Posterior cingulate gyrus (tissue), 11 donors: Measurements from ENCODE around the gene UBE2O.

Experiments
- DNase-seq, 10 donors: peaks; one replicate each; pipeline versions ENCODE4 v3.0.0 to v3.0.0-alpha.2; 2020 to 2021; ENCODE audit warnings: mixed read lengths in 3 of 10
- intact Hi-C: fragments of 100-400 bp; cut with DNase I; formaldehyde crosslinking; loops from one replicate; pipeline ENCODE4 v1.15.1; 2023

UBE2O gene

GRCh38 chr17:76444518-76445311, 8.2 kb downstream of the UBE2O start:
- DNase-seq: peak in 2 of 10 donors; percentile 42 to 45
- intact Hi-C loops: no loop called here

GRCh38 chr17:76442341-76443338, 10.3 kb downstream of the UBE2O start:
- DNase-seq: peak in 1 of 10 donors; percentile 12
- intact Hi-C loops: no loop called here

- intact Hi-C loops: no loop called here
Measured at GRCh38 chr17:76441686-76442340, 11.1 kb downstream of the UBE2O start.

GRCh38 chr17:76440751-76441362, 12.1 kb downstream of the UBE2O start:
- intact Hi-C loops: no loop called here
- DNase-seq: peak in 1 of 10 donors; percentile 13

More at GRCh38 chr17:76441686-76442340, 11.1 kb downstream of the UBE2O start:
- peak in 1 of 10 donors; percentile 4 for DNase-seq

- DNase-seq: peak in 1 of 10 donors; percentile 9
- intact Hi-C loops: no loop called here
Measured at GRCh38 chr17:76439314-76439928, 13.5 kb downstream of the UBE2O start.

- DNase-seq: peak in 1 of 10 donors; percentile 38
- intact Hi-C loops: no loop called here
Measured at GRCh38 chr17:76438906-76439305, 14.0 kb downstream of the UBE2O start.

- DNase-seq: peak in 1 of 10 donors; percentile 76
- intact Hi-C loops: no loop called here
Measured at GRCh38 chr17:76437467-76438402, 15.2 kb downstream of the UBE2O start.

- intact Hi-C loops: no loop called here
- peak in 1 of 10 donors; percentile 33 for DNase-seq
Measured at GRCh38 chr17:76435751-76436150, 17.2 kb downstream of the UBE2O start.

GRCh38 chr17:76434870-76435269, 18.1 kb downstream of the UBE2O start:
- intact Hi-C loops: no loop called here
- peak in 2 of 10 donors; percentile 40 to 54 for DNase-seq

- DNase-seq: peak in 2 of 10 donors; percentile 11 to 30
- intact Hi-C loops: no loop called here
Measured at GRCh38 chr17:76433693-76434092, 19.3 kb downstream of the UBE2O start.

- DNase-seq: no peak
- intact Hi-C loops: no loop called here
Measured at GRCh38 chr17:76432712-76433336, 20.1 kb downstream of the UBE2O start.

- peak in 2 of 10 donors; percentile 22 to 32 for DNase-seq
- intact Hi-C loops: no loop called here
Measured at GRCh38 chr17:76432004-76432403, 20.9 kb downstream of the UBE2O start.

GRCh38 chr17:76431509-76431908, 21.4 kb downstream of the UBE2O start:
- peak in 2 of 10 donors; percentile 1 to 60 for DNase-seq
- intact Hi-C loops: no loop called here

- DNase-seq: no peak
- intact Hi-C loops: no loop called here
Measured at GRCh38 chr17:76428511-76428910, 24.4 kb downstream of the UBE2O start.

GRCh38 chr17:76427501-76428231, 25.3 kb downstream of the UBE2O start:
- intact Hi-C loops: no loop called here
- peak in 2 of 10 donors; percentile 52 to 70 for DNase-seq

- intact Hi-C loops: no loop called here
- no peak for DNase-seq
Measured at GRCh38 chr17:76426853-76427252, 26.1 kb downstream of the UBE2O start.

GRCh38 chr17:76422860-76423259, 30.1 kb downstream of the UBE2O start:
- intact Hi-C loops: no loop called here
- no peak for DNase-seq
